Panc1 (cell line): Measurements from ENCODE around the gene GABRR2. TPM values are rescaled to one million over a fixed set of nuclear protein-coding genes. Genes with fewer than 3 reads are reported as not detected.

Experiments used
- ATAC-seq: fragments of 200-7000 bp; cut with Tn5 transposase; 2 replicates; pipeline ENCODE4 v1.9.1; 2020; ENCODE audit warnings: mild to moderate bottlenecking, moderate library complexity
- BruUV-seq: library from RNA; stranded (reverse); fragments of 400-500 nt; replicated peaks from 2 replicates; lab custom pipeline; 2021; lab: Mats Ljungman, UMichigan
- CTCF ChIA-PET: fragments of 300-600 bp; sonication (Branson Sonifier 250); formaldehyde crosslinking; loops from one replicate; lab custom pipeline; 2022; ENCODE audit warnings: antibody characterized with exemption; lab: Charles Lee
- POLR2A ChIA-PET: fragments of 300-600 bp; sonication (Branson Sonifier 250); formaldehyde crosslinking; loops from one replicate; lab custom pipeline; 2022; ENCODE audit warnings: antibody characterized with exemption; lab: Charles Lee
- DNase-seq: peaks from one replicate; pipeline ENCODE4 v3.0.0-alpha.2; 2010; ENCODE audit warnings: low read depth, low spot score
- H3K27ac ChIP-seq: 2 replicates; pipeline ENCODE4 v1.5.1; 2011; ENCODE audit warnings: mild to moderate bottlenecking, low read length, inconsistent platforms
- H3K27me3 ChIP-seq: fragments of 200-500 bp; sonication (Bioruptor generic); 2 replicates; pipeline ENCODE4 v1.6.0; 2014; ENCODE audit warnings: low read length, inconsistent platforms; ENCODE audit not compliant: control insufficient read depth, insufficient read depth
- H3K36me3 ChIP-seq: fragments of 200-500 bp; sonication (Bioruptor generic); 2 replicates; pipeline ENCODE4 v1.5.1; 2014; ENCODE audit warnings: inconsistent platforms, mild to moderate bottlenecking, low read length, moderate library complexity; ENCODE audit not compliant: control insufficient read depth, insufficient read depth
- H3K4me1 ChIP-seq: 2 replicates; pipeline ENCODE4 v1.5.1; 2011; ENCODE audit warnings: inconsistent platforms, mild to moderate bottlenecking, low read length, moderate library complexity; ENCODE audit not compliant: control insufficient read depth, insufficient read depth
- H3K4me3 ChIP-seq, 2 experiments: 2 replicates each; pipeline ENCODE4 v1.5.1; 2011 to 2012; ENCODE audit warnings: low read depth in 2 of 2, low read length in 2 of 2, mild to moderate bottlenecking in 2 of 2, inconsistent platforms in 1 of 2, moderate library complexity in 1 of 2
- H3K9me3 ChIP-seq: fragments of 200-500 bp; sonication (Bioruptor generic); 2 replicates; pipeline ENCODE4 v1.5.1; 2014; ENCODE audit warnings: low read depth, mild to moderate bottlenecking, inconsistent platforms, low read length, moderate library complexity; ENCODE audit not compliant: control insufficient read depth, insufficient read depth
- POLR2AphosphoS5 ChIP-seq: IDR thresholded peaks from 2 replicates; pipeline ENCODE4 v1.6.1; 2012; ENCODE audit warnings: mild to moderate bottlenecking, low read depth, low read length, moderate library complexity
- SIN3A ChIP-seq: IDR thresholded peaks from 2 replicates; pipeline ENCODE4 v1.6.1; 2012; ENCODE audit warnings: low read depth, mild to moderate bottlenecking, low read length, moderate library complexity, borderline replicate concordance; ENCODE audit not compliant: insufficient read depth
- TCF7L2 ChIP-seq: IDR thresholded peaks from 2 replicates; pipeline ENCODE4 v1.6.1; 2011; ENCODE audit warnings: mild to moderate bottlenecking, low read depth, low read length, inconsistent platforms
- in situ Hi-C: cut with HindIII; loops from 2 replicates; pipeline ENCODE4 v1.10.0; 2016; ENCODE audit warnings: low sequenced_read_pairs, low pct_unique_long_range_greater_than_20kb
- intact Hi-C: fragments of 100-400 bp; cut with micrococcal nuclease; formaldehyde crosslinking; loops from one replicate; pipeline ENCODE4 v1.10.0; 2022; ENCODE audit not compliant: unreplicated experiment
- total RNA-seq: library from RNA; stranded (reverse); gene quantifications from one replicate; pipeline ENCODE4 v1.2.1, GENCODE V29; 2021; ENCODE audit not compliant: unreplicated experiment
- TF ChIP-seq, protein P1 (sequence below): fragments of 450-650 bp; IDR thresholded peaks from 2 replicates; pipeline ENCODE4 v1.5.1; 2017; ENCODE audit warnings: mild to moderate bottlenecking
- TF ChIP-seq, protein P2 (sequence below), 2 experiments: IDR thresholded peaks; 2 replicates each; pipeline ENCODE4 v1.6.1; 2011 to 2012; ENCODE audit warnings: low read depth in 2 of 2, control low read depth in 1 of 2, low read length in 1 of 2, mild to moderate bottlenecking in 1 of 2, moderate library complexity in 1 of 2; ENCODE audit not compliant: insufficient read depth in 1 of 2

Gene GABRR2
- total RNA-seq, 1 experiment from 2014 or later = 0.18 TPM

DNA sequence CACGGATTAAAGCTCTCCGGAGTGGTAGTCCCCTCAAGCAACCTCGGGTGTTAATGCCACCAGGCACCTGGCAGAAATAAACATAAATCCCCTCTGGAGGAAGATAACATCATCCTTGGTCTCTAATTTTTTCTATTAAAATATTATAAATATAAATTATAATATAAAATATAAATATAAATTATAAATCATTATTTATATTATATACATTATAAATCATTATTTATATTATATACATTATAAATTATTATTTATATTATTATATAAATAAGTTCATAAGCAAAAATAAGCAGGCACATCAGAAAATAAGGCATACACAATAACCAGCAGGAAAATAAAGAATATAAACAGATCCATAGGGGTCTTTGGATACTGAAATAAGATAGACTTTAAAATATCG, 39.2 kb downstream of the GABRR2 start:
- DNase-seq (no peak), ATAC-seq (no peak)
- Histone ChIP-seq H3K4me1 (no peaks in the 10 kb centered on the region), H3K9me3 (no peaks in the 10 kb centered on the region), H3K4me3 (no peak overlapping the region), H3K27ac (no peak overlapping the region), H3K27me3 (no peaks in the 10 kb centered on the region), H3K36me3 (no peaks in the 10 kb centered on the region)
- TF ChIP-seq, protein P1, sequence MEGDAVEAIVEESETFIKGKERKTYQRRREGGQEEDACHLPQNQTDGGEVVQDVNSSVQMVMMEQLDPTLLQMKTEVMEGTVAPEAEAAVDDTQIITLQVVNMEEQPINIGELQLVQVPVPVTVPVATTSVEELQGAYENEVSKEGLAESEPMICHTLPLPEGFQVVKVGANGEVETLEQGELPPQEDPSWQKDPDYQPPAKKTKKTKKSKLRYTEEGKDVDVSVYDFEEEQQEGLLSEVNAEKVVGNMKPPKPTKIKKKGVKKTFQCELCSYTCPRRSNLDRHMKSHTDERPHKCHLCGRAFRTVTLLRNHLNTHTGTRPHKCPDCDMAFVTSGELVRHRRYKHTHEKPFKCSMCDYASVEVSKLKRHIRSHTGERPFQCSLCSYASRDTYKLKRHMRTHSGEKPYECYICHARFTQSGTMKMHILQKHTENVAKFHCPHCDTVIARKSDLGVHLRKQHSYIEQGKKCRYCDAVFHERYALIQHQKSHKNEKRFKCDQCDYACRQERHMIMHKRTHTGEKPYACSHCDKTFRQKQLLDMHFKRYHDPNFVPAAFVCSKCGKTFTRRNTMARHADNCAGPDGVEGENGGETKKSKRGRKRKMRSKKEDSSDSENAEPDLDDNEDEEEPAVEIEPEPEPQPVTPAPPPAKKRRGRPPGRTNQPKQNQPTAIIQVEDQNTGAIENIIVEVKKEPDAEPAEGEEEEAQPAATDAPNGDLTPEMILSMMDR = no peak
- TF ChIP-seq, protein P2, sequence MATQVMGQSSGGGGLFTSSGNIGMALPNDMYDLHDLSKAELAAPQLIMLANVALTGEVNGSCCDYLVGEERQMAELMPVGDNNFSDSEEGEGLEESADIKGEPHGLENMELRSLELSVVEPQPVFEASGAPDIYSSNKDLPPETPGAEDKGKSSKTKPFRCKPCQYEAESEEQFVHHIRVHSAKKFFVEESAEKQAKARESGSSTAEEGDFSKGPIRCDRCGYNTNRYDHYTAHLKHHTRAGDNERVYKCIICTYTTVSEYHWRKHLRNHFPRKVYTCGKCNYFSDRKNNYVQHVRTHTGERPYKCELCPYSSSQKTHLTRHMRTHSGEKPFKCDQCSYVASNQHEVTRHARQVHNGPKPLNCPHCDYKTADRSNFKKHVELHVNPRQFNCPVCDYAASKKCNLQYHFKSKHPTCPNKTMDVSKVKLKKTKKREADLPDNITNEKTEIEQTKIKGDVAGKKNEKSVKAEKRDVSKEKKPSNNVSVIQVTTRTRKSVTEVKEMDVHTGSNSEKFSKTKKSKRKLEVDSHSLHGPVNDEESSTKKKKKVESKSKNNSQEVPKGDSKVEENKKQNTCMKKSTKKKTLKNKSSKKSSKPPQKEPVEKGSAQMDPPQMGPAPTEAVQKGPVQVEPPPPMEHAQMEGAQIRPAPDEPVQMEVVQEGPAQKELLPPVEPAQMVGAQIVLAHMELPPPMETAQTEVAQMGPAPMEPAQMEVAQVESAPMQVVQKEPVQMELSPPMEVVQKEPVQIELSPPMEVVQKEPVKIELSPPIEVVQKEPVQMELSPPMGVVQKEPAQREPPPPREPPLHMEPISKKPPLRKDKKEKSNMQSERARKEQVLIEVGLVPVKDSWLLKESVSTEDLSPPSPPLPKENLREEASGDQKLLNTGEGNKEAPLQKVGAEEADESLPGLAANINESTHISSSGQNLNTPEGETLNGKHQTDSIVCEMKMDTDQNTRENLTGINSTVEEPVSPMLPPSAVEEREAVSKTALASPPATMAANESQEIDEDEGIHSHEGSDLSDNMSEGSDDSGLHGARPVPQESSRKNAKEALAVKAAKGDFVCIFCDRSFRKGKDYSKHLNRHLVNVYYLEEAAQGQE (IDR thresholded peaks at IDR 0.05; ENCODE audit: insufficient read depth in 1 of 2, low read depth in 2 of 2, low read length in 1 of 2) = no peak
- TF ChIP-seq TCF7L2 (no peak), SIN3A (no peak), POLR2AphosphoS5 (no peak)
- in situ Hi-C loops (no loop called here), intact Hi-C loops (no loop called here)
- no TSS peak for BruUV-seq
- CTCF ChIA-PET = no interaction called here
- POLR2A ChIA-PET = no interaction called here

DNA sequence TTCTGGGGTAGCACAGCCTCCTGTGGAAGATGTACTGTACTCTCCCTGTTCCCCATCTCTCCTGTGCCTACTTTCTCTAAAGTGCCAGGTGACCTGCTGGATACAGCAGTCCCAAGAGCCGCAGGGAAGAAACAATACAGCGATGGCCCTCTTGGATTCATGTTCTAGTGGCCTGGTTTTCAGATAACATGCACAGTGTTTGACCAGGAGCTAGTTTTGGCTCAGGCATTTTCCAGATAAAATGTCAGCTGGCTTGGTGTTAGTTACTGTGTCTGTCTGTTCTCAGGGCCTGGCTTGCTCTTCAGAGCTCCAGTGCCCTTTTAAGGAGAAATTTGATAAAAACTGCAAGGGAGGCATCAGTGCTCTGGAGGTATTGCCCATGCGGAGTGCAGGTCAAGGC, 41.3 kb downstream of the GABRR2 start:
- intact Hi-C loops = no loop called here
- no TSS peak for BruUV-seq
- Histone ChIP-seq H3K4me1 (no peaks in the 10 kb centered on the region), H3K9me3 (no peaks in the 10 kb centered on the region), H3K27me3 (no peaks in the 10 kb centered on the region), H3K4me3 (no peak overlapping the region), H3K36me3 (no peaks in the 10 kb centered on the region), H3K27ac (no peak overlapping the region)
- ATAC-seq (no peak), DNase-seq (no peak)
- POLR2A ChIA-PET = no interaction called here
- CTCF ChIA-PET = no interaction called here
- TF ChIP-seq POLR2AphosphoS5 (no peak), SIN3A (no peak), TCF7L2 (no peak)
- TF ChIP-seq, protein P2 (IDR thresholded peaks at IDR 0.05; ENCODE audit: insufficient read depth in 1 of 2, low read depth in 2 of 2, low read length in 1 of 2) = no peak
- TF ChIP-seq, protein P1 = no peak
- in situ Hi-C loops = no loop called here
